ENCODE data around the gene IL17F. TPM values are rescaled to one million over a fixed set of nuclear protein-coding genes. Genes with fewer than 3 reads are reported as not detected.

Gene IL17F
- total and polyA plus RNA-seq, 7 donors, result 0.12 TPM; not detected in 6

DNA sequence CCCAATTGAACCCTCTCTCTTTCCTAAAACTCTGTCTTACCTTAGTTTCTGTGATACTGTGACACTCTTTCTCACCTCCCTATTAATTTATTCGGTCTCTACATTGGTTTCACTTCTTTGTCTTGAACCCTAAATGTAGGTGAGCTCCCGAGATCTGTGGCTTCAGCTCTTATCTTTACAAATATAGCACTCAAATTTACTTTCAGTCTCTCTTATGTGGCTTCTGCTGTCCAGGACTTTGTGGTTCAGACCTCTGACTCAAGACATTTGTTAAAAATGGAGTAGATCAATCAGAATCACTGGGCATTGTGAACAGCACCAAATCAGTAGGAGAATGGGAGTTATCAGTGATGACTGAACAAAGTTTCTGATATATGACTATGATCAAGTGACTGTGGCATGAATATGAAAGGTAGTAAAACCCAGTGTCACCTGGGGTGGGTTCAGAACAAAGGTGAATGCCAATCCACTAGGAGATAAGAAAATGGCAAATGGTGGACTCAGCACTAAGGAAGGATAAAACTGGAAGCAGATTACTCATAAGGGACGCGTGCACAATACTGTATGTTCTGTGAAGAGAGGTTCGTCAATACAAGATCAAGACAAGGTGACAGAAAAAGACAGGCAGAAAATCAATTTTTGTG, 27.2 kb downstream of the IL17F start:
- H3K9me3 ChIP-seq, result no peaks in the 10 kb centered on the region
- no peak for DNase-seq
- no peaks in the 10 kb centered on the region for H3K27me3 ChIP-seq
- no peak overlapping the region for H3K4me3 ChIP-seq
- 85 to 92% methylated on average over 5 of the region's 5 CpGs for WGBS, 2 donors
- no peaks in the 10 kb centered on the region for H3K36me3 ChIP-seq
- H3K4me1 ChIP-seq, result peaks cover 0 to 11% (median 4%) of the 10 kb centered on the region in 4 donors
- H3K27ac ChIP-seq, result no peak overlapping the region
- intact Hi-C loops (cut with DNase I), result no loop called here
- no peak for TF ChIP-seq POLR2AphosphoS5 (IDR thresholded peaks at IDR 0.05)
- no peak for TF ChIP-seq POLR2A (IDR thresholded peaks at IDR 0.05)
- TF ChIP-seq, protein P1, sequence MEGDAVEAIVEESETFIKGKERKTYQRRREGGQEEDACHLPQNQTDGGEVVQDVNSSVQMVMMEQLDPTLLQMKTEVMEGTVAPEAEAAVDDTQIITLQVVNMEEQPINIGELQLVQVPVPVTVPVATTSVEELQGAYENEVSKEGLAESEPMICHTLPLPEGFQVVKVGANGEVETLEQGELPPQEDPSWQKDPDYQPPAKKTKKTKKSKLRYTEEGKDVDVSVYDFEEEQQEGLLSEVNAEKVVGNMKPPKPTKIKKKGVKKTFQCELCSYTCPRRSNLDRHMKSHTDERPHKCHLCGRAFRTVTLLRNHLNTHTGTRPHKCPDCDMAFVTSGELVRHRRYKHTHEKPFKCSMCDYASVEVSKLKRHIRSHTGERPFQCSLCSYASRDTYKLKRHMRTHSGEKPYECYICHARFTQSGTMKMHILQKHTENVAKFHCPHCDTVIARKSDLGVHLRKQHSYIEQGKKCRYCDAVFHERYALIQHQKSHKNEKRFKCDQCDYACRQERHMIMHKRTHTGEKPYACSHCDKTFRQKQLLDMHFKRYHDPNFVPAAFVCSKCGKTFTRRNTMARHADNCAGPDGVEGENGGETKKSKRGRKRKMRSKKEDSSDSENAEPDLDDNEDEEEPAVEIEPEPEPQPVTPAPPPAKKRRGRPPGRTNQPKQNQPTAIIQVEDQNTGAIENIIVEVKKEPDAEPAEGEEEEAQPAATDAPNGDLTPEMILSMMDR (IDR thresholded peaks at IDR 0.05), result no peak
- TF ChIP-seq EP300 (IDR thresholded peaks at IDR 0.05), result no peak

DNA sequence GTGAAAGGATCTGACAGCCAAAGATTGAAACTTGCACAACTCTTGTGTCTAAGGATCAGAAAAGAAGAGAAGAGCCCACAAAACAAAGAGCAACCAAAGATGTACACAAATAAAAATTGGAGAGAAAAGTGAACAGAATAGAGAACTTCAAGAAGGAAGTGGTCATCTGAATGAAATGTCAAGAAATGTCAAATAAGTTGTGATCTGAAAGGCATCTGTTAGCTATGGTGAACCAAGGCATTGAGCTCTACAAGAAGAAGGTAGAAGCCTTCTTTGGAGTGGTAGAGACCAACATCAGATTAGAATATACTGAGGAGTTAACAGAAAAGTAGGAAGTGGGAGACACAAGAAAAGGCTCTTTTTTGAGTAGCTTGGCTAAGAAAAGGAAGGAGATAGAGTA, 28.5 kb downstream of the IL17F start:
- no peak overlapping the region for H3K27ac ChIP-seq
- no peaks in the 10 kb centered on the region for H3K36me3 ChIP-seq
- H3K9me3 ChIP-seq, result no peaks in the 10 kb centered on the region
- no peaks in the 10 kb centered on the region for H3K27me3 ChIP-seq
- H3K4me1 ChIP-seq, result peaks cover 0 to 11% (median 4%) of the 10 kb centered on the region in 4 donors
- no peak overlapping the region for H3K4me3 ChIP-seq
- DNase-seq, result no peak
- intact Hi-C loops (cut with DNase I), result no loop called here
- TF ChIP-seq POLR2A (IDR thresholded peaks at IDR 0.05) (no peak), EP300 (IDR thresholded peaks at IDR 0.05) (no peak), POLR2AphosphoS5 (IDR thresholded peaks at IDR 0.05) (no peak)
- TF ChIP-seq, protein P1 (IDR thresholded peaks at IDR 0.05), result no peak

DNA sequence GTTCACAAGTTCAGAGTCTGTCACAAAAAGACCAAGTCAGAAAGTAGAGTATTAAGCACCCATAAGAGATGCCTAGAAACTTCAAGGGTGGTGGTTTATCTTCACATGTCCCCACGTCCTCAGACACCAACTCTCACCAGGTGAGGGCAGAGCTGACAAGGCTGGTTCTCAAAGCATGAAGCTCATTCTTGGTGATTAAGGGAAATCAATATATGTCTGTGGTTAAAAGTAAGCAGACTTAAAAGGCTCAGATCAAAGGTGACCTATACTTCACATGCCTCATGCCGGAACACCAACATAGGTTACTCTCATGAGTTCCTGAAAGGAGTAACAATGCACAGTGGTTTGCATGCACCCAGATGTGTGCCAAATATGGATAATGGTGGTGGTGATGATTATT, 31.2 kb downstream of the IL17F start:
- H3K4me3 ChIP-seq, result no peak overlapping the region
- H3K4me1 ChIP-seq, result peaks cover 0 to 7% (median 2%) of the 10 kb centered on the region in 4 donors
- no peak overlapping the region for H3K27ac ChIP-seq
- DNase-seq, result no peak
- 62 to 76% methylated on average over 2 of the region's 2 CpGs for WGBS, 2 donors
- no peak for TF ChIP-seq POLR2A (IDR thresholded peaks at IDR 0.05)
- TF ChIP-seq, protein P1 (IDR thresholded peaks at IDR 0.05), result no peak
- no peak for TF ChIP-seq POLR2AphosphoS5 (IDR thresholded peaks at IDR 0.05)
- TF ChIP-seq EP300 (IDR thresholded peaks at IDR 0.05), result no peak
- H3K27me3 ChIP-seq, result no peaks in the 10 kb centered on the region
- H3K36me3 ChIP-seq, result no peaks in the 10 kb centered on the region
- H3K9me3 ChIP-seq, result no peaks in the 10 kb centered on the region
- intact Hi-C loops (cut with DNase I), result no loop called here

DNA sequence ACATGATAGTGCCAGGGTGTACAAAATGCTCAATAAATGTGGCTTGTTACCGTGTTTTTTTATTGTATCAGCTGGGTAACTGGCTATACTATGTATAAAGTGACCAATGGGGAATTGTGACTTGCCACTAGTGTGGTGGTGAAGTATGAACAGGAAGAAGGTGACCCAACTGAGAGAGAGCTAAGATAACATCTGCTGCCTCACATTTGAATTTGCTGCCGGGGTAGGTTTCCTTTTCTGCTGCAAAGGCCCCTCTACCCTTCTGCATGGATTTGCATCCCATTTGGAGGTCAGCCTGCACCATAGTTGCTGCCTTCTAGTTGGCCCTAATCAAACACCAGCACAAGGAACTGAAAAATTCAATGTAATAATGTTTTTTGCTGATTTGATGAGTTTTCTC, 34.1 kb downstream of the IL17F start:
- no peak for DNase-seq
- Histone ChIP-seq H3K27me3 (no peaks in the 10 kb centered on the region), H3K4me3 (no peak overlapping the region), H3K9me3 (no peaks in the 10 kb centered on the region), H3K27ac (no peak overlapping the region), H3K4me1 (peaks cover 0 to 7% (median 2%) of the 10 kb centered on the region in 4 donors), H3K36me3 (no peaks in the 10 kb centered on the region)
- WGBS, 2 donors, result 60 to 69% methylated on average over 2 of the region's 2 CpGs
- TF ChIP-seq POLR2AphosphoS5 (IDR thresholded peaks at IDR 0.05) (no peak), POLR2A (IDR thresholded peaks at IDR 0.05) (no peak), EP300 (IDR thresholded peaks at IDR 0.05) (no peak)
- TF ChIP-seq, protein P1 (IDR thresholded peaks at IDR 0.05), result no peak
- intact Hi-C loops (cut with DNase I), result no loop called here

DNA sequence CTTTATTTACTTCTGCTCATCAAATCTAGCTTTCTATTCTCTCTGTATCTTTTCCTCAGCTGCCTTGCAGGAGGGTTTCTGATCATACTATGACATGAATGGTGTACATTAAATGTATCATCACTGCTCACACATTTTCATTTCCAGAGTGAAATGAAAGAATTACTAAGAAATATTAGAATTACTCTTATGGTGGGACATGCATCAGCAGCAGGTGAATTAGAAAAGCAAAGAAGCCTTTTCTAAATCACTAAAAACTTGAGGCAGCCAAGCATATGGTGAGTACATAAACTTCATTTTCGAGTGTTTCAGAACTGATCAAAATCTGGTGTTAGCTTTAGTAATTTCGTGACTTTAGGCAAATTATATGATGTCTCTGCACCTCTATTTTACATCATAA, 34.5 kb downstream of the IL17F start:
- Histone ChIP-seq H3K27ac (no peak overlapping the region), H3K27me3 (no peaks in the 10 kb centered on the region), H3K9me3 (no peaks in the 10 kb centered on the region), H3K4me3 (no peak overlapping the region), H3K36me3 (no peaks in the 10 kb centered on the region), H3K4me1 (peaks cover 0 to 6% (median 2%) of the 10 kb centered on the region in 4 donors)
- 73 to 79% methylated on average over 2 of the region's 2 CpGs for WGBS, 2 donors
- intact Hi-C loops (cut with DNase I), result no loop called here
- DNase-seq, result no peak
- TF ChIP-seq POLR2A (IDR thresholded peaks at IDR 0.05), result no peak
- TF ChIP-seq POLR2AphosphoS5 (IDR thresholded peaks at IDR 0.05), result no peak
- TF ChIP-seq, protein P1 (IDR thresholded peaks at IDR 0.05), result no peak
- TF ChIP-seq EP300 (IDR thresholded peaks at IDR 0.05), result no peak

Data from sigmoid colon (tissue), 7 donors.